Fibroblast of gingiva (primary cell): ENCODE data around the gene GNAI2.
"Not testable (repeated sequence)": the region's sequence is repeated elsewhere in the genome, so short reads cannot be mapped to it uniquely, and the experiment has no call there.

Source experiments
- DNase-seq: peaks from one replicate; pipeline ENCODE4 v3.0.0-alpha.2; 2011; ENCODE audit warnings: low read depth

Gene GNAI2

DNA sequence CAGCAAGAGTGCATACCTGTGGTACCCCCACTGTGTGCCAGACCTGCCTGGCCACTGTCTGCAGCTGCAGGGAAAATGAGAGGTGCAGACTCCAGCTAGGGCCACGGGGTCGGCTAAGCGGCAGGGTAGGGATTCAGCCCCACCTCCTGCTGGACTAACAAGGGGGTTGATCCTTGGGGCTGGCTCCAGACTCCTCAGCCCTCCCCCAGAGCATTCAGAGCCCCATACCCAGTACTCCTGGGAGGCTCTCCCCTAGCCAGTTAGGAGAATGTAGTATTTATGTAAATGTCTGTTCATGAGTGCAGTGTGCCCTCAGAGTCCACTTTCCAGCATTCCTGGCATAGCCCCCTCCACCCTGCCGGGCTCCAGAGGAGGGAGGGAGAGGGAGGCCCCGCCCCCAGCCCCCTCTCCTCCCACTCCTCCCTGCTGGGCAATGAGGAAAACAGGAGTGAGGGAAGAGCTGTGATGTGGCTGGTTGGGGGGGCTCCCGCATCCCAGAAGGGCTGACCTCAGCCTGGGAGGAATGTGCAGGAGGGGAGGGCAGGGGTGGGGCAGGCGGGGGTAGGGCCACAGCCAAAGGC is 28.5 kb downstream of the GNAI2 start:
- DNase-seq, result peak; percentile 90

DNA sequence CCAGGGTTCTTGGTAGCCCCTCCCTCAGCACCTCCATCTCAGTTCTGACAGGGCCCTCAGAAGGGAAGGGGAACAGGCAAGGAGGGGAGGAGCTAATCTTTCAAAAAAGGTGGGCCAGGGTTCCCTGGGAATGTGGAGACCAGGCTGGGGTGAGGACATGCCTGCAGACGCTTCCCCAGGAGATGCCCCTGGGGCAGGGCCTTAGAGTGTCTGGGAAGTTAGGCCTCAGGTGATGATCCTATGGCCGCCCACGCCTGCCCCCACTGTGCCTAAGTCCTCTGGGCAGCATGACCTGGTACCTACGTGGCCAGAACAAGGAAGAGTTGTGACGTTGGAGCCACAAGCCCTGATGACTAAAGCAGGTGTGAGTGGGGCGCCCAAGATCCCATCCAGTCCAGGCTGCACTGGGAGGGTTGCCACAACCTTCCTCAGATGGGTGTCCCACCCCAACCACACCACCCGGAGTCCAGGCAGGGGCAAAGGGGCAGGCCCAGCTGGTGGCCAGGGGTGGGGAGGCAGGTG is 29.0 kb downstream of the GNAI2 start:
- DNase-seq, result no peak

DNA sequence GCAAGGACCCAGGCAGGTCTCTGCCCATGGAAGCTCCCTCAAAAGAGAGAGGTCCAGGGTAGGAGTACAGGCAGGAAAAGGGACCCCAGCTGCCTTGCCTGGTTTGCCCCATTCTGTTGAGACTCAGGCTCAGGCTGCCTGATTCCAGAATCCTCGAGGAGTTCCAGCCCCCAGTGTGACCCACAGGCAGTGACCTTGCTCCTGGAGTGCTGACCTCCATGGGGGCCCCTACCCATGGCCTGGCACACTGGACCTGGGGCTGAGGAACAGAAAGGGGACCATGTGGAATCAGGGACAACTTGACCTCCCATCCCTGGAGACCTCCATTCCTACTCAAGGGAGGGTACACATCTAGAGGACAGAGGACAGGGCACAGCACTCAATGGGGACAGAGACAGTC is 29.6 kb downstream of the GNAI2 start:
- DNase-seq, result no peak

DNA sequence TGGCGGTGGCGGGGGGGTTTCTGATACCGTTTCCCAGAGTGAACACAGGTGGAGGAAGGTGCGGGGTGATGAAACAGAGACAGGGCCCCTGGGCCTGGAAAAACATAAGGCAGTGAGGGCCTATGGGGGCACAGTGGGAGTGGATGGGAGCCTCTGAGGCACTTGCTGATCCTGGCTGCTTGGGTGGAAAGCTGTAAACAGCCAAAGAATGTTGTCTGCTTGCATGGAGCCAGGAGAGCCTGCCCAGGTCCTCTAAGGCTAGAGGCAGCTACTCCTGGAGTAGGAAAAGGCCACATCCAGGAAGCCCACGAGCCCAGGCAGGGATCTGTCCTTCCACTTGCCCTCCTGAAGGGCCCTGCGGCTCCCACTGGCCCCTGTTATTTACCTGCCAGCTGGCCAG is 30.0 kb downstream of the GNAI2 start:
- DNase-seq, result no peak

DNA sequence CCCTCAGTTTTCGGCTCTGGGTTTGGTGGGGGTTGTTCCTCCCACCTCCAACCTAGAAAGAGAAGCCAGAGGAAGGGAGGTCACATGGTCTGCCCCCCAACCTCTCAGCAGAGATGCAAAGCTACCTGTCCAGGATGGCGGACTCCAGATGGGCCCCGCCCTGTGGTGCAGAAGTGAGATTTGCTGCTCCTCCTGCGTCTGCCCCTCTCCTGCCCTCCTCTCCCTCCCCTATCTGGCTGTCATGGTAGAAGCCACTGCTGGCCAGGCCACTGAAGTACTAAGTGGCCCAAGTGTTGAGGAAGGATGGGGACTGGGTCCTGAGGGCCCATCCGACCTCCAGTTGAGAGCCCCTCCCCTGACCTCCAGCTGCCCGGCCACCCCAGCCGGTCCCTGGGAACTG is 30.8 kb downstream of the GNAI2 start:
- DNase-seq, result no peak

DNA sequence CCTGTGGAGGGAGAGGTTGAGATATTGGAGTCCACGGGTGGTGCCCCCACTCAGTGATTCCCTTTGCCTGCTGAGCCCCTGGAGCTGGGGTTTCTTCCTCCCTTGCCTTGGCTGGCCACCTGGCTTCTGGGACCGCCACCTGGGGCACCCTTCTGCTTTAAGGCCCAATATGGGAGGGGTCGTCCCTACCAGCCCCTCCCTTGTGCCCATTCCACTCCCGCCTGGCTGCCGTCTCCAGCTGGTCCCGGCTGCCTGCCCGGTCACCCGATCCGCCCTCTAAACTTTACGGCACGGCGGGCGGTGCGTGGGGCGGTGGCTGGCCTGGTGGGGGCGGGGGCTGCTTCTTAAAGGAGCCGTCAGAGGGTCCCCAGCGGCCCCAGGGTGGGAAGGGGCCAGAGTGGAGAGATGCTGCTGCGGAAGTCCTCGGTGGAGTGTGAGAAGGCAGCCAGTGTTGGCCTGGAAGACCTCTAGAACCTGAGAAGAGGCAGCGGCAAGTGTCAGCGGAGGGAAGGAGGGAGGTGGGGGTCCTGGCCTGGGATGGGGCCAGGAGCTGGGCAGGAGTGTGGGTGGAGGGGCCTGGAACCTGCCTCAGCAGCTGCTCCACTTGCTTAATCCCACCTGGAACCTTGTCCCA is 31.4 kb downstream of the GNAI2 start:
- DNase-seq, result peak; percentile 32

DNA sequence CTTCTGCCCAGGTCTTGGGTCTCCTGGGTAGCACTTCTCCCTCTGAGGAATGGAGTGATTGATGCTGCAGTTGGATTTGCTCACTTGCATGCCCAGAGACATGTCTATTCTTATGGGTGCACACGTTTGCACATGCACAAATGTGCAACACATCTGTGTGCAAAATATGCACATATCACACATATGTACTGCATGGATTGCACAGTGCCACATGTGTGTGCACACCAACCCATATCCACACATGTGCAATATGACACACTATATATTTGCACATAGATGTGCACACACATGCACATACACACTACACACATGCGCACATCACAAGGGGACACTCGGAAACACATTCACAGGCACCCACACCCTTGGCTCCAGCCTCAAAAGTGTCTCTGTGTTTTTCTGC is 32.3 kb downstream of the GNAI2 start:
- no peak for DNase-seq

DNA sequence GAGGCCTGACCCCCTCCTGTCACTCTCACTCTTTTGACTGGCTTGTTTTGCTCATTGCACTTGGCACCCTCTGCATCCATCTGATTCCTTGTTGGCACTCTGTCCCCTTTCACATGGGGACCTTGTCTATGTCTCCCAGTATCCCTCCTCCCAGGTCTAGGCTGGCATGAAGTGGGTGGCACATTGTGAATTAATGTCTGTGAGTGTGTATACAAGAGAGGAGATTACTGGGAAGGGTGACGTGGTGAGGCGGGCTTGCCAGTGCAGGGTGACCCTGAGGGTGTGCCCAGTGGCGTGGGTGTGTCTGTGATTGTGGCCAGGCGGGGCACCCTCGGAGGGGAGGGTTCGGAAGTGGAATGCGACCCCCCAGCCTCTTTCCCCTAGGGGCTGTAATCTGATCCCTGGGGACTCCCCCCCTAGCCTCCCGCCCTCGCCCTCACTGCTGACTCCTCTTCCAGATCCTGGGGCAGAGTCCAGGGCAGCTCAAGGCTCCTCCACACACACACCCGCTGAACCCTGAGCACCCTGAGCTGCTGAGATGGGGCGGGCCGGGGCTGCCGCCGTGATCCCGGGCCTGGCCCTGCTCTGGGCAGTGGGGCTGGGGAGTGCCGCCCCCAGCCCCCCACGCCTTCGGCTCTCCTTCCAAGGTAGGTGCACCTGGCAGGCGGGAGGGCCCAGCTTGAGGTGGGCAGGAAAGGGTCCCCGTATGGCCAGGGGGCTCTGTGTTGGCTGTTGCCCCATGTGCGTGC is 32.9 kb downstream of the GNAI2 start, which contains the start of gene SEMA3B:
Gene SEMA3B, plus strand, starts transcription at position 445 of the 749 bp plus-strand sequence. Its CDS starts 94 bp downstream, at position 539.
- DNase-seq, result peak; percentile 82

DNA sequence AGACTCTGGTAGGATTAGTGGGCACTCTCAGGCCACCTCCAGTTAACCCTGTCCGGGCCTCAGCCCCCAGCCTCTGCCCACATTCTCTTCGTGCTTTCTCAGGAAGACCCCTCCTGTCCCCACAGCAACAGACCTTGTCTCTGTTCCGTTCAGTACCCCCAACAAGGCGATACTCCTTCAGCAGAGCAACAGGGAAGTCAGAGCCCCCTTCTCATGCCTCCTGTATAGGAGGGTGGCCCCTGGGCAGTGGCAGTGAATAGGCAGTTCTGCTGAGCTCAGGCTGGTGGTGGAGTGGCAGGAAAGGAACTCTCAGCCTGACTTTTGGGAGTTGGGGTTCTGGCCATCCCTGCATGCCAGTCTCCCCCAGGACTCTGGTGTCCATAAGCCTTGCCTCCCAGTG is 33.5 kb downstream of the GNAI2 start:
- no peak for DNase-seq

DNA sequence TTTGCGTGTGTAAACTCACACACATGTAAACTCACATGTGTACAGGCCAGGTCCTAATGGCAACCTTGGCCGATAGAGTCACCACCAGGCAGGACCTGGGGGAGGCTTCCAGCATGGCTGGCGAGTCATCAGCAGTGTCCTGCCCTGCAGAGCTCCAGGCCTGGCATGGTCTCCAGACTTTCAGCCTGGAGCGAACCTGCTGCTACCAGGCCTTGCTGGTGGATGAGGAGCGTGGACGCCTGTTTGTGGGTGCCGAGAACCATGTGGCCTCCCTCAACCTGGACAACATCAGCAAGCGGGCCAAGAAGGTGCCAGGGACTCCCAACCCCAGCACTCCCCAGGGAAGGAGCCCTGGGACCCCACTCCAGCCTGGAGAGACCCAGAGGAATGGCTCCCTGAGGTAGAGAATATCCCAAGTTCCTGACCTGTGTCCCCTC is 34.0 kb downstream of the GNAI2 start:
- no peak for DNase-seq

DNA sequence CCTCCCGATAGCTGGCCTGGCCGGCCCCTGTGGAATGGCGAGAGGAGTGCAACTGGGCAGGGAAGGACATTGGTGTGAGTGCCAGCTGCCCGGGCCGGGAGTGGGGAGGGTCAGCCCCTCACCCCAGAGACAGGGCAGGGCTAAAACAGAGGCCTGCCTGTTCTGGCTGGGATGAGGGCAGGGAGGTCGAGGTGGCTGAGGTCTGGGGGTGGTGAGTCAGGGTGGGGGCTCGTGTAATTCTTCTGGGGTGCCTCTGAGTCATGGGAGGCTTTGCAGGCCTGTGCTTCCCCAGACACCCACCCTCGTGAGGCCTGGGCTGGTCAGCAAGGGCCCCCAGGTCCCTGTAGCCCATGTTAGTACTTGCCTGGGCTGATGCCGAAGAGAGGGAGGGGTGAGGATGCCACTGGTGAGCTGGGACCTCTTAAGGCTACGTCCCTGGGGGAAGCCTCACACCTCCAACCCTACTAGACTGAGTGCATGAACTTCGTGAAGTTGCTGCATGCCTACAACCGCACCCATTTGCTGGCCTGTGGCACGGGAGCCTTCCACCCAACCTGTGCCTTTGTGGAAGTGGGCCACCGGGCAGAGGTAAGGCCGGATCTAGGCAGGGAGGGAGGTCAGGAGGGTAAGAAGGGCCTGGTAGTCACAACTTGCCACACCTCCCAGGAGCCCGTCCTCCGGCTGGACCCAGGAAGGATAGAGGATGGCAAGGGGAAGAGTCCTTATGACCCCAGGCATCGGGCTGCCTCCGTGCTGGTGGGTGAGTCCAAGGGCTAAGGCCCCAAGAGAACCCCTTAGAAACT is 34.6 kb downstream of the GNAI2 start:
- no peak for DNase-seq

DNA sequence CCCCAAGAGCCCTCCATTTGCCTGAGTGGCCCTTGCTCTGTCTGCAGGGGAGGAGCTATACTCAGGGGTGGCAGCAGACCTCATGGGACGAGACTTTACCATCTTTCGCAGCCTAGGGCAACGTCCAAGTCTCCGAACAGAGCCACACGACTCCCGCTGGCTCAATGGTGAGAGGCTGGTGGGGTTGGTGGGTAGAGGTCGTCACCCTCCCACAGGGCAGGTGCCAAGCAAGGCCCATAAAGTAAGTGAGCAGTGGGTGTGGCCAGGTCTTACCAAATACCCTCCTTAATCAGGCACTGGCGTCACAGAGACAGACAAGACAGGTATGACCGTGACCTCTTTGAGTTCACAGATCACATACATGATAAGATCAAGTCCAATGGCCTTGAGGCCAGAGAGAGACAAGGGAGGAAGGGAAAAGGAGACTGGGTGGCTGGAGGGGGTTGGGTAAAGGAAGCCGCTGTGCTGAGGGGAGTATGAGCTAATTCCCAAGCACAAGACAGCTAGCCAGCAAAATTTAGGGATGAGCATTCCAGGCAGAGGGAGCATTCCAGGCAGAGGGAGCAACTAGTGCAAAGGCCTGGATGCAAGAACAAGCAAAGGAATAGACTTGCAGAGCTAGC is 35.4 kb downstream of the GNAI2 start:
- DNase-seq, result no peak

DNA sequence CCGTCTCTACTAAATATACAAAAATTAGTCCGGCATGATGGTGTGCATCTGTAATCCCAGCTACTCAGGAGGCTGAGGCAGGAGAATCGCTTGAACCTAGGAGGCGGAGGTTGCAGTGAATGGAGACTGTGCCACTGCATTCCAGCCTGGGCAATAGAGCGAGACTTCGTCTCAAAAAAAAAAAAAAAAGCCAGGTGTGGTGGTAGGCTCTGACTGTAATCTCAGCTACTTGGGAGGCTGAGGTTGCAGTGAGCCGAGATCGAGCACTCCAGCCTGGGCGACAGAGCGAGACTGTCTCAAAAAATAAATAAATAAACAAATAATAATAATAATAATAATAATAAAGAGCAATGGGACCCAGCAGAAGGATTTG is 36.5 kb downstream of the GNAI2 start:
- DNase-seq, result not testable (repeated sequence)

DNA sequence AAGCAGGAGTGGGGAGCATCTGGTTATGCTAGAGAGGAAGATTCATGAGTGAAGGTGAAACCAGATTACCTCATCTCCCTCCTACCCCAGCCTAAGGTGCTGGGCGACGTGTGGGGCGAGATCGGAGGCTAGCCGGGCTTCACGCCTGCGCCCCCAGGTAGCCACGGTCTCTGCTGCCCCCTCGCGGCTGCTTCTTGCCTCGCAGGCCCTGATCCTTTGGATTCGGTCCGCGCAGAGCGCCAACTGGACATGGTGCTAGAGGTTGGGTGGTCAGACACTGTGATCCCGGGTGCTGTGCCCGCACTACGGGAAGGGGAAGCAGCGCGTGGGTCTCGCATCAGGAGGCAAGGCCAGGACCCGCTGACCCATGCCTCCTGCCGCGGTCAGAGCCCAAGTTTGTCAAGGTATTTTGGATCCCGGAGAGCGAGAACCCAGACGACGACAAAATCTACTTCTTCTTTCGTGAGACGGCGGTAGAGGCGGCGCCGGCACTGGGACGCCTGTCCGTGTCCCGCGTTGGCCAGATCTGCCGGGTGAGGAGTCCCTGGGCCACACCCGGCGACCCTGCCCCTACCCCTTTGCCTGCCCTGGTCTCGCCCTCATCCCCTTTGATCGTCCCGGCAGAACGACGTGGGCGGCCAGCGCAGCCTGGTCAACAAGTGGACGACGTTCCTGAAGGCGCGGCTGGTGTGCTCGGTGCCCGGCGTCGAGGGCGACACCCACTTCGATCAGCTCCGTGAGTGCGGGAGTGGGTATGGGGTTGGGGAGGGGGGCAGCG is 37.1 kb downstream of the GNAI2 start:
- peak; percentile 51 for DNase-seq

DNA sequence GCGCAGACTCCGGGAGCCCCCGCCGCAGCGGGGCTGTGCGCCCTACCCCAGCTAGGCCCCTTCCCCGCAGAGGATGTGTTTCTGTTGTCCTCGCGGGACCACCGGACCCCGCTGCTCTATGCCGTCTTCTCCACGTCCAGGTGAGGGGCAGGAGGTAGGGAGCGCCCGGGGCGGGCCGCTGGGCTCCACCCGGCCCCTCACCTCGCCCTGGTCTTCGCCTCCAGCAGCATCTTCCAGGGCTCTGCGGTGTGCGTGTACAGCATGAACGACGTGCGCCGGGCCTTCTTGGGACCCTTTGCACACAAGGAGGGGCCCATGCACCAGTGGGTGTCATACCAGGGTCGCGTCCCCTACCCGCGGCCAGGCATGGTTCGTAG is 37.7 kb downstream of the GNAI2 start:
- no peak for DNase-seq

DNA sequence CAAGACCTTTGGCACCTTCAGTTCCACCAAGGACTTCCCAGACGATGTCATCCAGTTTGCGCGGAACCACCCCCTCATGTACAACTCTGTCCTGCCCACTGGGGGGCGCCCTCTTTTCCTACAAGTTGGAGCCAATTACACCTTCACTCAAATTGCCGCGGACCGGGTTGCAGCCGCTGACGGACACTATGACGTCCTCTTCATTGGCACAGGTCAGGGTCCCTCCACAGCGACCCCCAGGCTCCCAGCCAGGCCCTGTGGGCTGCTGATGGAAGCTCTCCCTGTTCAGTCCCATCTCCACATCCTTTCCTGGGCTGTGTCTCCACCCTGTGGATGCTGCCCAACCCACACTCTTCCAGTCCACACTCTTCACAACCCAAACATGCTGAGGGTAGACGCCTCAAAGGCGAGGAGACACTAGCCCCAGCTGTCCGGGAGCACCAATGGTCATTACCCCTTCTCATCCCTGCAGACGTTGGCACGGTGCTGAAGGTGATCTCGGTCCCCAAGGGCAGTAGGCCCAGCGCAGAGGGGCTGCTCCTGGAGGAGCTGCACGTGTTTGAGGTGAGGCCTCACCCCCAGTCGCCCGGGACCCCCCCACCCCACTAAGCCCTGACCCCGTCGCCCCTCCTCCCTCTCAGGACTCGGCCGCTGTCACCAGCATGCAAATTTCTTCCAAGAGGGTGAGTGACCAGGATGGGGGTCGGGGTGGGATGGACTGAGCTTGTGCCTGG is 38.5 kb downstream of the GNAI2 start:
- DNase-seq, result peak; percentile 22

DNA sequence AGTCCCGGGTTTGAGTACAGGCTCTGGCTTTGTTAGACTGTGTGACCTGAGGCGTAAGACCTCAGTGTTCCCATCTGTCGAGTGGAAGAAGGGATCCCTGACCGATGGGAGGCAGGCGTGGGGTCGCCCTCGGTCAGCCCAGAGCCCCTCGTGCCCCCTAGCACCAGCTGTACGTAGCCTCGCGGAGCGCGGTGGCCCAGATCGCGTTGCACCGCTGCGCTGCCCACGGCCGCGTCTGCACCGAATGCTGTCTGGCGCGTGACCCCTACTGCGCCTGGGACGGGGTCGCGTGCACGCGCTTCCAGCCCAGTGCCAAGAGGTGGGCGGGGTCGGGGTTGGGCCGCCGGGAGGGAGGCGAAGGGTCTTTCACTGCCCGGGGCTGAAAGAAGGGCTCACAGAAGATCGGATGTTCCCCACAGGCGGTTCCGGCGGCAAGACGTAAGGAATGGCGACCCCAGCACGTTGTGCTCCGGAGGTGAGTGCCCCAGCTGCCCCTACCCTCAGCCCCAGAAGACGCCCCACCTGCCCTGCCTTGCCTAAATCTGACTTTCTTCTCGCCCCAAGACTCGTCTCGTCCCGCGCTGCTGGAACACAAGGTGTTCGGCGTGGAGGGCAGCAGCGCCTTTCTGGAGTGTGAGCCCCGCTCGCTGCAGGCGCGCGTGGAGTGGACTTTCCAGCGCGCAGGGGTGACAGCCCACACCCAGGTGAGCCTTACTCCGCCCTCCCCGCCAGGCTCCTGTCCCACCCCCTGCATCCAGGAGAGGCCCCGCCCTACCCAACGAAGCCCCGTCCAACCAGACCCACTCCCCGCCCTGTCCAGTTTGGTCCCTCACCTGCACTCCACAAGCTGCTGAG is 39.4 kb downstream of the GNAI2 start:
- no peak for DNase-seq

DNA sequence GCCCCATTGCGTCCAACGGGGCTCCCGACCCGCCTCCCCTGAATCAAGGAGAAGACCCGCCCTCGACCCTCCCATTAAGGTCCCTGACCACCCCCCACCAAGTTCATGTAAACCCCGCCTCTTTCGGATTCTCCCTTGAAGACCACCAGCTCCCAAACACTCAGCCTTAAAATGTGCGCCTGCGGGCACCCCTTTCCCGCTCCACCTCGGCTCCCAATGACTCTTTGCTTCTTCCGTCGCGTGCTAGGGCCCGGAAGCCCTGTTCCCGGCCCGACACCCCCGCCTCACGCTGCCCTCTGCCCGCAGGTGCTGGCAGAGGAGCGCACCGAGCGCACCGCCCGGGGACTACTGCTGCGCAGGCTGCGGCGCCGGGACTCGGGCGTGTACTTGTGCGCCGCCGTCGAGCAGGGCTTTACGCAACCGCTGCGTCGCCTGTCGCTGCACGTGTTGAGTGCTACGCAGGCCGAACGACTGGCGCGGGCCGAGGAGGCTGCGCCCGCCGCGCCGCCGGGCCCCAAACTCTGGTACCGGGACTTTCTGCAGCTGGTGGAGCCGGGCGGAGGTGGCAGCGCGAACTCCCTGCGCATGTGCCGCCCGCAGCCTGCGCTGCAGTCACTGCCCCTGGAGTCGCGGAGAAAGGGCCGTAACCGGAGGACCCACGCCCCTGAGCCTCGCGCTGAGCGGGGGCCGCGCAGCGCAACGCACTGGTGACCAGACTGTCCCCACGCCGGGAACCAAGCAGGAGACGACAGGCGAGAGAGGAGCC is 40.2 kb downstream of the GNAI2 start:
- DNase-seq, result no peak

DNA sequence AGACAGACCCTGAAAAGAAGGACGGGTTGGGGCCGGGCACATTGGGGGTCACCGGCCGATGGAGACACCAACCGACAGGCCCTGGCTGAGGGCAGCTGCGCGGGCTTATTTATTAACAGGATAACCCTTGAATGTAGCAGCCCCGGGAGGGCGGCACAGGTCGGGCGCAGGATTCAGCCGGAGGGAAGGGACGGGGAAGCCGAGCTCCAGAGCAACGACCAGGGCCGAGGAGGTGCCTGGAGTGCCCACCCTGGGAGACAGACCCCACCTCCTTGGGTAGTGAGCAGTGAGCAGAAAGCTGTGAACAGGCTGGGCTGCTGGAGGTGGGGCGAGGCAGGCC is 40.7 kb downstream of the GNAI2 start:
- no peak for DNase-seq
